B cell (primary cell): ENCODE results near the gene KPNA4. TPM values are rescaled to one million over a fixed set of nuclear protein-coding genes. Genes with fewer than 3 reads are reported as not detected.

Experiments used
- ATAC-seq: fragments of 200-7000 bp; cut with Tn5 transposase; one replicate; pipeline ENCODE4 v1.10.0; 2021; ENCODE audit warnings: low read depth, mild to moderate bottlenecking, moderate number of reproducible peaks, moderate library complexity
- CTCF ChIA-PET: fragments of 350-600 bp; sonication (Branson Sonifier 250); formaldehyde crosslinking; loops from one replicate; lab custom pipeline; 2021; ENCODE audit warnings: antibody characterized with exemption, inconsistent platforms; lab: Charles Lee
- POLR2A ChIA-PET: fragments of 350-600 bp; sonication (Branson Sonifier 250); formaldehyde crosslinking; loops from one replicate; lab custom pipeline; 2021; ENCODE audit warnings: antibody characterized with exemption; lab: Charles Lee
- DNase-seq: peaks from one replicate; pipeline ENCODE4 v3.0.0; 2013
- H2AFZ ChIP-seq: 2 replicates; pipeline ENCODE4 v1.6.1; 2012; ENCODE audit warnings: mild to moderate bottlenecking, low read depth, low read length; ENCODE audit not compliant: insufficient read depth, poor library complexity, severe bottlenecking
- H3K27ac ChIP-seq, 2 donors: 1 replicate in 1 of 2; 2 replicates in 1 of 2; pipeline ENCODE4 v1.5.1; 2012 to 2013; ENCODE audit warnings: low read length in 2 of 2, mild to moderate bottlenecking in 2 of 2, moderate library complexity in 1 of 2
- H3K27me3 ChIP-seq, 4 experiments: fragments of 200-600 bp in 1 of 4; sonication (generic) in 1 of 4; replicated peaks in 1 of 4; 1 replicate in 2 of 4; 2 replicates in 2 of 4; pipeline versions ENCODE4 v1.6.1 to v1.7.0; 2013 to 2016; ENCODE audit warnings: low read length in 3 of 4, mild to moderate bottlenecking in 2 of 4, mixed read lengths in 1 of 4, moderate library complexity in 1 of 4; ENCODE audit not compliant: insufficient read depth in 4 of 4, control insufficient read depth in 3 of 4; ENCODE audit errors: control extremely low read depth in 1 of 4
- H3K36me3 ChIP-seq, 2 experiments: replicated peaks in 1 of 2; 1 replicate in 1 of 2; 2 replicates in 1 of 2; pipeline versions ENCODE4 v1.6.1 to v1.7.1; 2013; ENCODE audit warnings: low read length in 1 of 2; ENCODE audit not compliant: insufficient read depth in 2 of 2, control insufficient read depth in 1 of 2; ENCODE audit errors: control extremely low read depth in 1 of 2, extremely low read depth in 1 of 2
- H3K4me1 ChIP-seq, 2 donors: fragments of 200-600 bp in 1 of 2; sonication (generic) in 1 of 2; 1 replicate in 1 of 2; 2 replicates in 1 of 2; pipeline versions ENCODE4 v1.5.1 to v1.6.1; 2013 to 2017; ENCODE audit warnings: low read length in 2 of 2; ENCODE audit not compliant: control insufficient read depth in 2 of 2, insufficient read depth in 2 of 2
- H3K4me2 ChIP-seq: replicated peaks from 2 replicates; pipeline ENCODE3; 2012; ENCODE audit warnings: mild to moderate bottlenecking, low read depth, low read length; ENCODE audit not compliant: poor library complexity, severe bottlenecking
- H3K4me3 ChIP-seq, 5 experiments: fragments of 200-600 bp in 1 of 5; sonication (generic) in 1 of 5; 1 replicate in 3 of 5; 2 replicates in 2 of 5; pipeline versions ENCODE4 v1.5.1 to v1.7.0; 2011 to 2016; ENCODE audit warnings: low read length in 4 of 5, mild to moderate bottlenecking in 4 of 5, low read depth in 2 of 5, control low read depth in 1 of 5, moderate library complexity in 1 of 5; ENCODE audit not compliant: insufficient read depth in 1 of 5; ENCODE audit errors: control extremely low read depth in 1 of 5, extremely low read depth in 1 of 5
- H3K79me2 ChIP-seq: fragments of 200-600 bp; sonication (generic); one replicate; pipeline ENCODE4 v1.6.0; 2016; ENCODE audit warnings: low read length; ENCODE audit not compliant: control insufficient read depth, insufficient read depth
- H3K9ac ChIP-seq: fragments of 200-600 bp; sonication (generic); 2 replicates; pipeline ENCODE4 v1.6.1; 2017; ENCODE audit warnings: mild to moderate bottlenecking, low read length, moderate library complexity
- H3K9me3 ChIP-seq, 3 donors: one replicate each; pipeline versions ENCODE4 v1.6.1 to v1.7.1; 2013; ENCODE audit warnings: low read length in 2 of 3; ENCODE audit not compliant: control insufficient read depth in 2 of 3, insufficient read depth in 1 of 3; ENCODE audit errors: control extremely low read depth in 1 of 3
- H4K20me1 ChIP-seq: 2 replicates; pipeline ENCODE4 v1.6.0; 2012; ENCODE audit warnings: mild to moderate bottlenecking, low read length; ENCODE audit not compliant: insufficient read depth, control insufficient read depth, poor library complexity, severe bottlenecking
- H3K27ac Mint-ChIP-seq: one replicate; pipeline ENCODE4 v1.8.0; 2021; ENCODE audit warnings: mixed read lengths
- H3K27me3 Mint-ChIP-seq: one replicate; pipeline ENCODE4 v1.8.0; 2021; ENCODE audit warnings: mixed read lengths
- H3K4me1 Mint-ChIP-seq: one replicate; pipeline ENCODE4 v1.8.0; 2021; ENCODE audit warnings: mixed read lengths
- H3K4me3 Mint-ChIP-seq: one replicate; pipeline ENCODE4 v1.8.0; 2021; ENCODE audit warnings: mixed read lengths
- H3K9me3 Mint-ChIP-seq: one replicate; pipeline ENCODE4 v1.8.0; 2022; ENCODE audit warnings: mixed read lengths; ENCODE audit not compliant: insufficient read depth
- CTCF ChIP-seq: fragments of 200-600 bp; IDR thresholded peaks from one replicate; pipeline ENCODE4 v1.8.0; 2022; ENCODE audit warnings: antibody characterized with exemption, mild to moderate bottlenecking
- EZH2 ChIP-seq: IDR thresholded peaks from 2 replicates; pipeline ENCODE4 v1.6.1; 2012; ENCODE audit warnings: borderline replicate concordance, low read depth, mild to moderate bottlenecking, moderate library complexity, low read length; ENCODE audit not compliant: insufficient read depth, poor library complexity, severe bottlenecking
- WGBS: methylation state at CpG from one replicate; pipeline ENCODE4 v1.1.5; 2013; ENCODE audit warnings: missing lambda C conversion rate; ENCODE audit not compliant: insufficient coverage; 5-methylcytosine and 5-hydroxymethylcytosine counted together
- intact Hi-C: fragments of 100-400 bp; cut with micrococcal nuclease; formaldehyde crosslinking; loops from one replicate; pipeline ENCODE4 v1.10.0; 2022
- polyA plus RNA-seq: library from polyadenylated mRNA; depleted of rRNA; stranded (reverse); fragments of >200 nt; gene quantifications from 2 replicates; pipeline ENCODE4 v1.2.3, GENCODE V29; 2012
- total RNA-seq, 2 donors: library from RNA; stranded (reverse); fragments of 120-200 nt in 1 of 2; gene quantifications; 1 replicate in 1 of 2; 2 replicates in 1 of 2; pipeline versions ENCODE4 v1.2.3 to v1.2.4, GENCODE V29; 2013 to 2022

KPNA4 gene
- total and polyA plus RNA-seq, 2 donors (not counting 1 experiment from before 2014, with no cell fraction given), result 9.6 to 55.1 TPM

- no peaks in the 10 kb centered on the region for H3K4me1 ChIP-seq
- POLR2A ChIA-PET, result no interaction called here
These were observed 48.3 kb upstream of the KPNA4 start for GRCh38 chr3:160613661-160614060.

More at GRCh38 chr3:160613661-160614060, 48.3 kb upstream of the KPNA4 start:
- no peaks in the 10 kb centered on the region for H3K9me3 Mint-ChIP-seq
- H3K27me3 ChIP-seq, result peaks cover 0 to 3% (median 0%) of the 10 kb centered on the region in 4 experiments
- H3K9me3 ChIP-seq, result peaks cover 0 to 1% (median 0%) of the 10 kb centered on the region in 3 donors
- H3K9ac ChIP-seq, result no peak overlapping the region
- H3K27ac ChIP-seq, result no peak overlapping the region
- no peak overlapping the region for H3K4me2 ChIP-seq
- H3K4me3 Mint-ChIP-seq, result no peak overlapping the region
- TF ChIP-seq EZH2, result no peak
- no peak for TF ChIP-seq CTCF
- ATAC-seq (no peak), DNase-seq (no peak)
- no peaks in the 10 kb centered on the region for H3K36me3 ChIP-seq
- H3K79me2 ChIP-seq, result no peaks in the 10 kb centered on the region
- H2AFZ ChIP-seq, result no peak overlapping the region
- CTCF ChIA-PET, result no interaction called here
- 88% methylated on average over 1 of the region's 1 CpG for WGBS
- intact Hi-C loops, result no loop called here
- no peak overlapping the region for H3K4me3 ChIP-seq
- H3K4me1 Mint-ChIP-seq, result no peaks in the 10 kb centered on the region
- no peak overlapping the region for H3K27ac Mint-ChIP-seq
- H3K27me3 Mint-ChIP-seq, result peaks cover 37% of the 10 kb centered on the region
- H4K20me1 ChIP-seq, result no peaks in the 10 kb centered on the region
